GM10248 (cell line): ENCODE data around the gene METAP1D.

Experiments
- CTCF ChIA-PET: fragments of 300-600 bp; sonication (Branson Sonifier 250); formaldehyde crosslinking; extraction: SDS; loops from one replicate; lab custom pipeline; 2021; ENCODE audit warnings: antibody characterized with exemption; lab: Yijun Ruan, JAX
- POLR2A ChIA-PET: fragments of 350-650 bp; sonication (Branson Sonifier 250); formaldehyde crosslinking; extraction: SDS; loops from one replicate; lab custom pipeline; 2020; ENCODE audit warnings: antibody characterized with exemption; lab: Yijun Ruan, JAX
- DNase-seq: peaks from one replicate; pipeline ENCODE4 v3.0.0; 2012; ENCODE audit errors: extremely low spot score
- CTCF ChIP-seq: IDR thresholded peaks from 2 replicates; pipeline ENCODE4 v1.5.1; 2012; ENCODE audit warnings: mild to moderate bottlenecking, low read depth; ENCODE audit errors: extremely low read depth, missing control alignments, control extremely low read depth

The METAP1D gene

GRCh38 chr2:172021074-172021931 lies 21.6 kb downstream of the METAP1D start:
- POLR2A ChIA-PET = no interaction called here
- DNase-seq = no peak
- no peak for TF ChIP-seq CTCF
- CTCF ChIA-PET = interaction anchor here (1.3 to 3.0 kb wide), 3 partner anchors 9 to 18 kb away, joined by 4 to 9 read pairs (median 8); no protein-coding TSS in a partner anchor

GRCh38 chr2:172021955-172022354 lies 22.2 kb downstream of the METAP1D start:
- no peak for TF ChIP-seq CTCF
- DNase-seq = no peak
- CTCF ChIA-PET = interaction anchor here (2.8 to 3.0 kb wide), 2 partner anchors 9 to 16 kb away, joined by 8 to 9 read pairs; no protein-coding TSS in a partner anchor
- POLR2A ChIA-PET = no interaction called here

GRCh38 chr2:172031536-172031935 lies 31.8 kb downstream of the METAP1D start:
- no peak for TF ChIP-seq CTCF
- ChIA-PET CTCF (no interaction called here), POLR2A (no interaction called here)
- no peak for DNase-seq

- CTCF ChIA-PET = interaction anchor here (1.7 to 2.4 kb wide), 4 partner anchors 8 to 439 kb away, joined by 4 to 12 read pairs (median 8); no protein-coding TSS in a partner anchor
- TF ChIP-seq CTCF = no peak
- no peak for DNase-seq
- POLR2A ChIA-PET = no interaction called here
Measured at GRCh38 chr2:172038121-172038520, 38.4 kb downstream of the METAP1D start.

- POLR2A ChIA-PET = no interaction called here
- CTCF ChIA-PET = interaction anchor here (1.7 to 2.4 kb wide), 4 partner anchors 8 to 439 kb away, joined by 4 to 12 read pairs (median 8); no protein-coding TSS in a partner anchor
- no peak for TF ChIP-seq CTCF
- DNase-seq = no peak
Measured at GRCh38 chr2:172038604-172039003, 38.9 kb downstream of the METAP1D start.

- POLR2A ChIA-PET = no interaction called here
- CTCF ChIA-PET = interaction anchor here (1.0 to 2.4 kb wide), 4 partner anchors 13 to 440 kb away, joined by 4 to 12 read pairs (median 6); no protein-coding TSS in a partner anchor
- DNase-seq = no peak
- no peak for TF ChIP-seq CTCF
Measured at GRCh38 chr2:172039011-172039704, 39.4 kb downstream of the METAP1D start.
